Spleen (tissue), 7 donors: ENCODE data around the gene KRT73.

Experiments used
- CTCF ChIP-seq, 11 experiments: fragments of 200-600 bp in 7 of 11; fragments of 450-650 bp in 4 of 11; sonication (generic) in 4 of 11; IDR thresholded peaks in 8 of 11; conservative IDR thresholded peaks in 3 of 11; 1 replicate in 7 of 11; 2 replicates in 4 of 11; pipeline versions ENCODE4 v1.4.0 to v1.8.0; 2016 to 2021; ENCODE audit warnings: antibody characterized with exemption in 11 of 11, inconsistent platforms in 4 of 11, mild to moderate bottlenecking in 1 of 11
- POLR2A ChIP-seq, 3 donors: fragments of 450-650 bp; IDR thresholded peaks; one replicate each; pipeline ENCODE4 v1.5.1; 2017; ENCODE audit warnings: antibody characterized with exemption in 3 of 3, mild to moderate bottlenecking in 1 of 3
- POLR2AphosphoS5 ChIP-seq, 3 donors: sonication (generic); formaldehyde crosslinking; IDR thresholded peaks; one replicate each; pipeline ENCODE4 v1.5.1; 2017; ENCODE audit warnings: antibody characterized with exemption in 3 of 3
- donor health status: DM: no; HTN: no; CAD: no; lungs with moderate emphysema.
- donor health status: DM: no; HTN: no; CAD: no.
- donor health status: DM: no; HTN: no; CAD: no.

- no peak for TF ChIP-seq CTCF (IDR thresholded peaks at IDR 0.05 in 8 of 11, conservative IDR thresholded peaks at IDR 0.05 in 3 of 11)
- no peak for TF ChIP-seq POLR2A (IDR thresholded peaks at IDR 0.05)
- TF ChIP-seq POLR2AphosphoS5 (IDR thresholded peaks at IDR 0.05): no peak
Observed at GRCh38 chr12:52617403-52617785, 965 bp downstream of the KRT73 start.
